IMR-90 (cell line): ENCODE results near the gene ZFPM1. TPM values are rescaled to one million over a fixed set of nuclear protein-coding genes. Genes with fewer than 3 reads are reported as not detected.

Experiments used
- ATAC-seq: fragments of 200-7000 bp; cut with Tn5 transposase; 2 replicates; pipeline ENCODE4 v1.9.1; 2020; ENCODE audit warnings: low read depth, mild to moderate bottlenecking, moderate library complexity
- BruUV-seq: library from RNA; stranded (reverse); fragments of 400-500 nt; replicated peaks from 2 replicates; lab custom pipeline; 2021; lab: Mats Ljungman, UMichigan
- CTCF ChIA-PET: fragments of 300-600 bp; formaldehyde crosslinking; extraction: SDS; loops from one replicate; lab custom pipeline; 2021; ENCODE audit warnings: antibody characterized with exemption; lab: Yijun Ruan, JAX
- POLR2A ChIA-PET: fragments of 300-600 bp; sonication (Branson Sonifier 250); formaldehyde crosslinking; loops from one replicate; lab custom pipeline; 2022; ENCODE audit warnings: antibody characterized with exemption; ENCODE audit not compliant: unreplicated experiment; lab: Charles Lee
- DNase-seq: peaks from one replicate; pipeline ENCODE4 v3.0.0; 2013
- H2AFZ ChIP-seq: replicated peaks from 2 replicates; pipeline ENCODE3; 2013; ENCODE audit warnings: low read length, mild to moderate bottlenecking; ENCODE audit not compliant: poor library complexity
- H2AK5ac ChIP-seq: 2 replicates; pipeline ENCODE4 v1.6.1; 2013; ENCODE audit warnings: low read depth, low read length, inconsistent platforms
- H2AK9ac ChIP-seq: replicated peaks from 2 replicates; pipeline ENCODE3; 2013; ENCODE audit warnings: mild to moderate bottlenecking, low read depth, low read length, moderate library complexity; ENCODE audit not compliant: poor library complexity
- H2BK120ac ChIP-seq: 2 replicates; pipeline ENCODE4 v1.6.1; 2013; ENCODE audit warnings: low read depth, low read length, inconsistent platforms
- H2BK15ac ChIP-seq: 3 replicates; pipeline ENCODE4 v1.6.1; 2013; ENCODE audit warnings: low read depth, low read length, inconsistent platforms
- H2BK20ac ChIP-seq: 2 replicates; pipeline ENCODE4 v1.6.1; 2013; ENCODE audit warnings: low read depth, mild to moderate bottlenecking, inconsistent platforms, low read length, moderate library complexity
- H2BK5ac ChIP-seq: 2 replicates; pipeline ENCODE4 v1.6.1; 2013; ENCODE audit warnings: mild to moderate bottlenecking, low read depth, low read length, inconsistent platforms; ENCODE audit not compliant: poor library complexity, severe bottlenecking
- H3K14ac ChIP-seq: replicated peaks from 2 replicates; pipeline ENCODE4 v1.6.1; 2013; ENCODE audit warnings: low read depth, low read length, inconsistent platforms
- H3K18ac ChIP-seq: 2 replicates; pipeline ENCODE4 v1.6.1; 2013; ENCODE audit warnings: low read depth, low read length, control low read depth
- H3K23ac ChIP-seq: 2 replicates; pipeline ENCODE4 v1.6.1; 2013; ENCODE audit warnings: low read depth, low read length, inconsistent platforms
- H3K27ac ChIP-seq: 2 replicates; pipeline ENCODE4 v1.5.1; 2013; ENCODE audit warnings: mild to moderate bottlenecking, control low read depth, low read length; ENCODE audit not compliant: insufficient read depth
- H3K27me3 ChIP-seq: 2 replicates; pipeline ENCODE4 v1.6.1; 2013; ENCODE audit warnings: low read length; ENCODE audit not compliant: control insufficient read depth, insufficient read depth
- H3K36me3 ChIP-seq: 2 replicates; pipeline ENCODE4 v1.6.1; 2013; ENCODE audit warnings: low read length, mixed read lengths; ENCODE audit not compliant: control insufficient read depth, insufficient read depth
- H3K4ac ChIP-seq: 2 replicates; pipeline ENCODE4 v1.6.1; 2013; ENCODE audit warnings: low read depth, low read length, inconsistent platforms
- H3K4me1 ChIP-seq: 2 replicates; pipeline ENCODE4 v1.6.1; 2013; ENCODE audit warnings: low read length, mixed read lengths; ENCODE audit not compliant: control insufficient read depth, insufficient read depth
- H3K4me2 ChIP-seq: 2 replicates; pipeline ENCODE4 v1.6.1; 2013; ENCODE audit warnings: low read depth, mild to moderate bottlenecking, control low read depth, low read length, moderate library complexity
- H3K4me3 ChIP-seq: 2 replicates; pipeline ENCODE4 v1.5.1; 2013; ENCODE audit warnings: low read depth, mild to moderate bottlenecking, control low read depth, low read length, moderate library complexity; ENCODE audit not compliant: insufficient read depth
- H3K56ac ChIP-seq: 2 replicates; pipeline ENCODE4 v1.6.1; 2013; ENCODE audit warnings: low read length, inconsistent platforms; ENCODE audit not compliant: insufficient read depth; ENCODE audit errors: extremely low read depth
- H3K79me1 ChIP-seq, 2 experiments: 2 replicates each; pipeline ENCODE4 v1.6.1; 2013; ENCODE audit warnings: low read length in 2 of 2, inconsistent platforms in 1 of 2, low read depth in 1 of 2
- H3K9ac ChIP-seq: 2 replicates; pipeline ENCODE4 v1.6.1; 2013; ENCODE audit warnings: low read depth, low read length, control low read depth
- H3K9me1 ChIP-seq: 2 replicates; pipeline ENCODE4 v1.6.1; 2013; ENCODE audit warnings: low read length, inconsistent platforms; ENCODE audit not compliant: insufficient read depth
- H3K9me3 ChIP-seq: 2 replicates; pipeline ENCODE4 v1.6.1; 2013; ENCODE audit warnings: low read length; ENCODE audit not compliant: control insufficient read depth, insufficient read depth
- H4K20me1 ChIP-seq: 2 replicates; pipeline ENCODE4 v1.6.1; 2013; ENCODE audit warnings: low read length, inconsistent platforms; ENCODE audit not compliant: insufficient read depth
- H4K5ac ChIP-seq: 2 replicates; pipeline ENCODE4 v1.6.1; 2013; ENCODE audit warnings: mild to moderate bottlenecking, low read depth, low read length, control low read depth
- H4K8ac ChIP-seq, 2 experiments: 2 replicates each; pipeline ENCODE4 v1.6.1; 2013; ENCODE audit warnings: low read depth in 2 of 2, low read length in 2 of 2, control low read depth in 1 of 2, inconsistent platforms in 1 of 2
- H4K91ac ChIP-seq: 2 replicates; pipeline ENCODE4 v1.6.1; 2013; ENCODE audit warnings: low read depth, low read length, inconsistent platforms; ENCODE audit not compliant: insufficient read depth
- BHLHE40 ChIP-seq: fragments of 150-350 bp; IDR thresholded peaks from 2 replicates; pipeline ENCODE4 v1.6.1; 2016; ENCODE audit warnings: mild to moderate bottlenecking, low read depth, low read length
- CEBPB ChIP-seq: IDR thresholded peaks from 2 replicates; pipeline ENCODE4 v1.6.1; 2012; ENCODE audit warnings: low read depth, low read length, improper control_type of control experiment
- CHD1 ChIP-seq: IDR thresholded peaks from 2 replicates; pipeline ENCODE4 v1.6.1; 2012; ENCODE audit warnings: low read depth, low read length, improper control_type of control experiment
- FOS ChIP-seq: fragments of 150-350 bp; IDR thresholded peaks from 2 replicates; pipeline ENCODE4 v1.6.1; 2016; ENCODE audit warnings: low read depth, low read length
- MAFK ChIP-seq: IDR thresholded peaks from 2 replicates; pipeline ENCODE4 v1.6.1; 2012; ENCODE audit warnings: low read depth, low read length, improper control_type of control experiment
- MAZ ChIP-seq: IDR thresholded peaks from 2 replicates; pipeline ENCODE4 v1.6.1; 2012; ENCODE audit warnings: low read depth, mild to moderate bottlenecking, low read length, improper control_type of control experiment, moderate library complexity, borderline replicate concordance
- MXI1 ChIP-seq: IDR thresholded peaks from 2 replicates; pipeline ENCODE4 v1.6.1; 2012; ENCODE audit warnings: low read depth, mild to moderate bottlenecking, low read length, moderate library complexity, borderline replicate concordance
- NFE2L2 ChIP-seq: fragments of 150-350 bp; IDR thresholded peaks from 2 replicates; pipeline ENCODE4 v1.6.1; 2016; ENCODE audit warnings: low read depth, mild to moderate bottlenecking, low read length
- POLR2A ChIP-seq: IDR thresholded peaks from 2 replicates; pipeline ENCODE4 v1.6.1; 2012; ENCODE audit warnings: mild to moderate bottlenecking, low read depth, low read length
- RAD21 ChIP-seq: IDR thresholded peaks from 2 replicates; pipeline ENCODE4 v1.6.1; 2012; ENCODE audit warnings: low read length, improper control_type of control experiment
- RCOR1 ChIP-seq: IDR thresholded peaks from 2 replicates; pipeline ENCODE4 v1.6.1; 2012; ENCODE audit warnings: mild to moderate bottlenecking, low read length, improper control_type of control experiment; ENCODE audit not compliant: insufficient replicate concordance
- RFX5 ChIP-seq: IDR thresholded peaks from 2 replicates; pipeline ENCODE4 v1.8.0; 2012; ENCODE audit warnings: low read depth, mild to moderate bottlenecking, low read length, moderate library complexity
- SMC3 ChIP-seq: fragments of 150-350 bp; IDR thresholded peaks from 2 replicates; pipeline ENCODE4 v1.6.1; 2016; ENCODE audit warnings: low read depth, mild to moderate bottlenecking, antibody characterized with exemption, low read length, moderate library complexity
- USF2 ChIP-seq: fragments of 150-350 bp; IDR thresholded peaks from 2 replicates; pipeline ENCODE4 v1.6.1; 2017; ENCODE audit warnings: mild to moderate bottlenecking, antibody characterized with exemption, low read length, low read depth
- WGBS, 2 experiments: methylation state at CpG; one replicate each; pipeline versions ENCODE4 v1.1.5 to v1.1.7; 2013; ENCODE audit warnings: missing lambda C conversion rate in 2 of 2; ENCODE audit not compliant: insufficient read length in 1 of 2; ENCODE audit errors: extremely low coverage in 2 of 2; 5-methylcytosine and 5-hydroxymethylcytosine counted together
- dilution Hi-C: fragments of 300-500 bp; cut with HindIII; formaldehyde crosslinking; loops from one replicate; pipeline ENCODE4 v1.14.3; 2018; ENCODE audit warnings: low sequenced_read_pairs; ENCODE audit not compliant: unreplicated experiment
- in situ Hi-C: fragments of 300-500 bp; cut with MboI; formaldehyde crosslinking; loops from 3 replicates; pipeline ENCODE4 v1.14.3; 2019; ENCODE audit warnings: low sequenced_read_pairs, inconsistent platforms, mixed read lengths
- intact Hi-C: fragments of 100-400 bp; cut with micrococcal nuclease; formaldehyde crosslinking; loops from 2 replicates; pipeline ENCODE4 v1.10.0; 2022
- polyA plus RNA-seq, 3 experiments: library from polyadenylated mRNA; depleted of rRNA; stranded (reverse); fragments of >200 nt; gene quantifications; 2 replicates each; pipeline ENCODE4 v1.2.3, GENCODE V29; 2012; ENCODE audit warnings: low replicate concordance in 1 of 3
- total RNA-seq: library from RNA; depleted of rRNA; stranded (reverse); fragments of >200 nt; gene quantifications from 2 replicates; pipeline ENCODE4 v1.2.3, GENCODE V29; 2012
- TF ChIP-seq, protein P1 (sequence below): conservative IDR thresholded peaks from 2 replicates; pipeline ENCODE4 v1.5.1; 2012; ENCODE audit warnings: mild to moderate bottlenecking, low read depth, low read length, improper control_type of control experiment
- TF ChIP-seq, protein P2 (sequence below): fragments of 150-350 bp; IDR thresholded peaks from 2 replicates; pipeline ENCODE4 v1.6.1; 2016; ENCODE audit warnings: low read depth, mild to moderate bottlenecking, low read length, moderate library complexity, borderline replicate concordance

Gene ZFPM1
- total and polyA plus RNA-seq, 2 of the 4 experiments (the other 2 are of a cell fraction) = 0.36 to 1.1 TPM

DNA sequence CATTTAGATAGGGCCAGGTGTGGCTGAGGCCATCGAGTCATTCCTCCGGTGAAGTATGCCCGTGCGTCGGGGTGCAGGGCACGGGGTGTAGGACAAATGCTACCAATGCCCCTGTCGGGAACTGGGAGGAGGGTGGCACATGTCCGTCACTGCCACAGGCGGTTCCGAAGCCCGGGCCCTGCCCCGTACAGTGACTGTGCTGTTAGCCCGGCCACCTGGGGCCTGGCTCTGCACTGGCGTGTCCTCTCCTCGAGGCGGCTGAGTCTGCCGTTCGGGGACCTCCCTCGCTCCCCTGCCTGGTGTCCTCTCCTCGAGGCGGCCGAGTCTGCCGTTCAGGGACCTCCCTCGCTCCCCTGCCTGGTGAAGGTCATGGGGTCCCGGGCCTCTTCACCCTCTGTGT lies 7.0 kb upstream of the ZFPM1 start:
- no peaks in the 10 kb centered on the region for H3K79me1 ChIP-seq
- H3K27ac ChIP-seq = no peak overlapping the region
- no peak overlapping the region for H3K18ac ChIP-seq
- TF ChIP-seq POLR2A (no peak), MAFK (no peak), SMC3 (no peak), RAD21 (no peak), FOS (no peak), MXI1 (no peak), CHD1 (no peak), CEBPB (no peak), MAZ (no peak), USF2 (no peak), NFE2L2 (no peak), RCOR1 (no peak), RFX5 (no peak), BHLHE40 (no peak)
- TF ChIP-seq, protein P1, sequence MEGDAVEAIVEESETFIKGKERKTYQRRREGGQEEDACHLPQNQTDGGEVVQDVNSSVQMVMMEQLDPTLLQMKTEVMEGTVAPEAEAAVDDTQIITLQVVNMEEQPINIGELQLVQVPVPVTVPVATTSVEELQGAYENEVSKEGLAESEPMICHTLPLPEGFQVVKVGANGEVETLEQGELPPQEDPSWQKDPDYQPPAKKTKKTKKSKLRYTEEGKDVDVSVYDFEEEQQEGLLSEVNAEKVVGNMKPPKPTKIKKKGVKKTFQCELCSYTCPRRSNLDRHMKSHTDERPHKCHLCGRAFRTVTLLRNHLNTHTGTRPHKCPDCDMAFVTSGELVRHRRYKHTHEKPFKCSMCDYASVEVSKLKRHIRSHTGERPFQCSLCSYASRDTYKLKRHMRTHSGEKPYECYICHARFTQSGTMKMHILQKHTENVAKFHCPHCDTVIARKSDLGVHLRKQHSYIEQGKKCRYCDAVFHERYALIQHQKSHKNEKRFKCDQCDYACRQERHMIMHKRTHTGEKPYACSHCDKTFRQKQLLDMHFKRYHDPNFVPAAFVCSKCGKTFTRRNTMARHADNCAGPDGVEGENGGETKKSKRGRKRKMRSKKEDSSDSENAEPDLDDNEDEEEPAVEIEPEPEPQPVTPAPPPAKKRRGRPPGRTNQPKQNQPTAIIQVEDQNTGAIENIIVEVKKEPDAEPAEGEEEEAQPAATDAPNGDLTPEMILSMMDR = no peak
- TF ChIP-seq, protein P2, sequence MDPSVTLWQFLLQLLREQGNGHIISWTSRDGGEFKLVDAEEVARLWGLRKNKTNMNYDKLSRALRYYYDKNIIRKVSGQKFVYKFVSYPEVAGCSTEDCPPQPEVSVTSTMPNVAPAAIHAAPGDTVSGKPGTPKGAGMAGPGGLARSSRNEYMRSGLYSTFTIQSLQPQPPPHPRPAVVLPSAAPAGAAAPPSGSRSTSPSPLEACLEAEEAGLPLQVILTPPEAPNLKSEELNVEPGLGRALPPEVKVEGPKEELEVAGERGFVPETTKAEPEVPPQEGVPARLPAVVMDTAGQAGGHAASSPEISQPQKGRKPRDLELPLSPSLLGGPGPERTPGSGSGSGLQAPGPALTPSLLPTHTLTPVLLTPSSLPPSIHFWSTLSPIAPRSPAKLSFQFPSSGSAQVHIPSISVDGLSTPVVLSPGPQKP = no peak
- H2BK120ac ChIP-seq = no peak overlapping the region
- H3K14ac ChIP-seq = no peak overlapping the region
- no peak overlapping the region for H2BK5ac ChIP-seq
- DNase-seq (no peak), ATAC-seq (no peak)
- H3K4me3 ChIP-seq = no peak overlapping the region
- BruUV-seq = no TSS peak
- H3K27me3 ChIP-seq = no peaks in the 10 kb centered on the region; the same call in 1 of the 2 replicates
- no peak overlapping the region for H4K5ac ChIP-seq
- dilution Hi-C loops = no loop called here
- no peak overlapping the region for H2AK9ac ChIP-seq
- H3K4me1 ChIP-seq = peaks cover 2% of the 10 kb centered on the region; the same call in 1 of the 2 replicates
- no peak overlapping the region for H3K9ac ChIP-seq
- no peak overlapping the region for H2BK20ac ChIP-seq
- no peak overlapping the region for H3K4ac ChIP-seq
- intact Hi-C loops = no loop called here
- 77% methylated on average over 12 of the region's 25 CpGs; no CpG with 5 or more reads in 1 of the 2 experiments for WGBS, 2 experiments
- peaks cover 2% of the 10 kb centered on the region; the same call in 1 of the 2 replicates for H3K9me1 ChIP-seq
- in situ Hi-C loops = no loop called here
- no peak overlapping the region for H3K4me2 ChIP-seq
- H2BK15ac ChIP-seq = no peak overlapping the region
- H3K36me3 ChIP-seq = peaks cover 3% of the 10 kb centered on the region; the same call in 1 of the 2 replicates
- H3K56ac ChIP-seq = no peak overlapping the region
- peaks cover 36% of the 10 kb centered on the region for H4K20me1 ChIP-seq
- no peak overlapping the region for H4K8ac ChIP-seq
- no peak overlapping the region for H2AK5ac ChIP-seq
- POLR2A ChIA-PET = no interaction called here
- CTCF ChIA-PET = no interaction called here
- H2AFZ ChIP-seq = no peak overlapping the region
- H4K91ac ChIP-seq = no peak overlapping the region
- H3K23ac ChIP-seq = no peak overlapping the region
- no peaks in the 10 kb centered on the region for H3K9me3 ChIP-seq
